ENCODE data around the gene SPACA5. TPM values are rescaled to one million over a fixed set of nuclear protein-coding genes. Genes with fewer than 3 reads are reported as not detected.
"Not testable (repeated sequence)": the region's sequence is repeated elsewhere in the genome, so short reads cannot be mapped to it uniquely, and the experiment has no call there.

The SPACA5 gene
- total RNA-seq, 1 donor = not detected

DNA sequence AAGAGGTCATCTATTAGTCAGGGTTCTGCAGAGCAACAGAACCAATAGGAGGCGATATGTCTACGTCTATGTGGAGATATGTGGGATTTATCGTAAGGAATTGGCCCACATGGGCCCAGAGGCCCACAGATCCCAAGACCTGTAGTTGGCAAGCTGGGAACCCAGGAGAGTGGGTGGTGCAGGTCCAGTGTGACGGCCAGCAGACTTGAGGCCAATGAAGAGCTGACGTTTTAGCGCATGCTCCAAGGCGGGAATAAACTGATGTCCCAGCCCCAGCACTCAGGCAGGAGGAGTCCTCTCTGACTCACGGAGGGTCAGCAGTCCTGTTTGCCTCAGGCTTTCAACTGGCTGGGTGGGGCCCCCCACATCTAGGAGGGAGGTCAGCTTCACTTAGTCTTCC, 21.3 kb downstream of the SPACA5 start:
- Histone ChIP-seq H3K27ac (ENCODE audit: low read depth, low read length) (no peak overlapping the region), H4K20me1 (ENCODE audit: insufficient read depth, low read length) (no peaks in the 10 kb centered on the region), H3K4me2 (ENCODE audit: insufficient read depth, low read length) (no peak overlapping the region), H3K36me3 (ENCODE audit: insufficient read depth, low read length) (no peaks in the 10 kb centered on the region), H3K9me3 (ENCODE audit: low read depth, low read length) (no peaks in the 10 kb centered on the region), H3K27me3 (ENCODE audit: insufficient read depth, low read length) (no peaks in the 10 kb centered on the region), H3K4me3 (ENCODE audit: insufficient read depth, low read length) (no peak overlapping the region), H3K4me1 (ENCODE audit: insufficient read depth, low read length) (no peaks in the 10 kb centered on the region), H3K79me2 (ENCODE audit: insufficient read depth, low read length) (no peaks in the 10 kb centered on the region), H2AFZ (ENCODE audit: low read length) (no peak overlapping the region)
- TF ChIP-seq, protein P1, sequence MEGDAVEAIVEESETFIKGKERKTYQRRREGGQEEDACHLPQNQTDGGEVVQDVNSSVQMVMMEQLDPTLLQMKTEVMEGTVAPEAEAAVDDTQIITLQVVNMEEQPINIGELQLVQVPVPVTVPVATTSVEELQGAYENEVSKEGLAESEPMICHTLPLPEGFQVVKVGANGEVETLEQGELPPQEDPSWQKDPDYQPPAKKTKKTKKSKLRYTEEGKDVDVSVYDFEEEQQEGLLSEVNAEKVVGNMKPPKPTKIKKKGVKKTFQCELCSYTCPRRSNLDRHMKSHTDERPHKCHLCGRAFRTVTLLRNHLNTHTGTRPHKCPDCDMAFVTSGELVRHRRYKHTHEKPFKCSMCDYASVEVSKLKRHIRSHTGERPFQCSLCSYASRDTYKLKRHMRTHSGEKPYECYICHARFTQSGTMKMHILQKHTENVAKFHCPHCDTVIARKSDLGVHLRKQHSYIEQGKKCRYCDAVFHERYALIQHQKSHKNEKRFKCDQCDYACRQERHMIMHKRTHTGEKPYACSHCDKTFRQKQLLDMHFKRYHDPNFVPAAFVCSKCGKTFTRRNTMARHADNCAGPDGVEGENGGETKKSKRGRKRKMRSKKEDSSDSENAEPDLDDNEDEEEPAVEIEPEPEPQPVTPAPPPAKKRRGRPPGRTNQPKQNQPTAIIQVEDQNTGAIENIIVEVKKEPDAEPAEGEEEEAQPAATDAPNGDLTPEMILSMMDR (IDR thresholded peaks at IDR 0.05; ENCODE audit: extremely low read depth, low read depth, low read length) = no peak
- no peak for DNase-seq (ENCODE audit: insufficient read length, low spot score, missing footprints)

DNA sequence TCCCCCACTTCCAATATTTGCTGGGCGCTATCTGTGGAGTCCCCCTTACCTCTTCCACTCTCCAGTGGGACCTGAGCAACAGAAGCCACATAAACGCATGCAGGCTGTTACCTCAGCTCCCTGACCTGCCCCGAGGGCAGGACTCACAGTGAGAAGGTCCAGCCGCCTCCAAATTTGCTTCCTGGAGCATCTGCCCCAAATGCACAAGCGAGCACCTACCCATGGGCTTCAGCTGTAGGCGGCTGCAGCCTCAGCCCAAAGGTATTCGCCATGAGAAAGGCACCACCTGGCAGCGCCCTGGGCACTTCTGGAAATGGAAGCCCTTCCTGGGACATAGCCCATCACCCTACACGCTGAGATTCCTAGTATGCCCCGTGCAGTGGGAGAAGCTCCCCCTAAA, 23.4 kb downstream of the SPACA5 start:
- no peak overlapping the region for H2AFZ ChIP-seq (ENCODE audit: low read length)
- TF ChIP-seq, protein P1 (IDR thresholded peaks at IDR 0.05; ENCODE audit: extremely low read depth, low read depth, low read length) = no peak
- no peaks in the 10 kb centered on the region for H3K27me3 ChIP-seq (ENCODE audit: insufficient read depth, low read length)
- no peak overlapping the region for H3K4me2 ChIP-seq (ENCODE audit: insufficient read depth, low read length)
- H3K79me2 ChIP-seq (ENCODE audit: insufficient read depth, low read length) = no peaks in the 10 kb centered on the region
- DNase-seq (ENCODE audit: insufficient read length, low spot score, missing footprints) = no peak
- no peaks in the 10 kb centered on the region for H3K9me3 ChIP-seq (ENCODE audit: low read depth, low read length)
- no peaks in the 10 kb centered on the region for H4K20me1 ChIP-seq (ENCODE audit: insufficient read depth, low read length)
- no peaks in the 10 kb centered on the region for H3K36me3 ChIP-seq (ENCODE audit: insufficient read depth, low read length)
- H3K27ac ChIP-seq (ENCODE audit: low read depth, low read length) = no peak overlapping the region
- H3K4me3 ChIP-seq (ENCODE audit: insufficient read depth, low read length) = no peak overlapping the region
- no peaks in the 10 kb centered on the region for H3K4me1 ChIP-seq (ENCODE audit: insufficient read depth, low read length)

DNA sequence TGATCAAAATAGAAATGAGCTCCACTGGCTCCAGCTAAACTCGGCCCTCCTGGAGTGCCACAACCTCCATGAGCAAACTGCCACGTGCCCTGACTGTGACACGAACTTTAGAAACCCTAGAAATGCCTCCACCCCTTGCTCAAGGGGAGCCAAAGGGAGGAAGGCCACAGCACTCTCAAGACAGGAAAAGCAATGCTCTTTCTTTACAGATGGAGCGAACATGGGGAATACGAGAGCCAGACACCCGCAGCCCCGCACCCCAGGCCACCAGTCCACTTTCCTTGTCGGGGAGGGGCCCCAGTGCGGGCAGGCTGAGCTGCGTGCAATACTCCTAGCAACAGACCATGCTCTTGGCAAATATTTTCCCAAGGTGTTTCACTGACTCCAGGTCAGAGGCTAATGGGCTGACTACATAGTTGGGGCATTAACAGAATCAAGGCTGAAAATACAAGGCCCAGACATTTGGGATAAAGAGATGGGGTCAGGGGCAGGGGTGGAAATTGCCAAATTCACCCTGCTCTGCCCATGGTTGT, 23.9 kb downstream of the SPACA5 start:
- not testable (repeated sequence) for H3K4me1 ChIP-seq (ENCODE audit: insufficient read depth, low read length); H3K27me3 ChIP-seq (ENCODE audit: insufficient read depth, low read length); H3K79me2 ChIP-seq (ENCODE audit: insufficient read depth, low read length); H3K4me3 ChIP-seq (ENCODE audit: insufficient read depth, low read length); H4K20me1 ChIP-seq (ENCODE audit: insufficient read depth, low read length); H2AFZ ChIP-seq (ENCODE audit: low read length); H3K36me3 ChIP-seq (ENCODE audit: insufficient read depth, low read length); H3K4me2 ChIP-seq (ENCODE audit: insufficient read depth, low read length); H3K9me3 ChIP-seq (ENCODE audit: low read depth, low read length); H3K27ac ChIP-seq (ENCODE audit: low read depth, low read length)
- DNase-seq (ENCODE audit: insufficient read length, low spot score, missing footprints) = peak; percentile 6

DNA sequence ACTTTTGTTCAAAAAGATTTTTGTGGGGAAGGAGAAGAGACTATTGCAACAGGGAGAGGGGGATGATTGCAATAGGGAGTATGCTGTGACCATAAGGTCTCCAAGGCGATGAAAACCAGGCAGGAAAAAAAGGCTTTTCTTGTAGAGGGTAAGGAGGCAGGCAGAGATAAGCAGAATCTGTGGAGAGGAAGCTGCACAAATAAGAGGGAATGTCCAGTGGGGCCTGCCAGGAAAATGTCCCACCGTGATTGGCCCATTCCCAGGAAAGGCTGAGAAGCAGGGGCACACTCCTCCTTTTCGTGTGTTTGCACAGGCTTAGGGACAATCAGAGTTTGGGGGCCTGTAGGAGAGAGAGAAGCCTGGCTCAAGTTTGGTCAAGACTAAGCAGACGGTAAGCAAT, 29.1 kb downstream of the SPACA5 start:
- no peaks in the 10 kb centered on the region for H4K20me1 ChIP-seq (ENCODE audit: insufficient read depth, low read length)
- H3K36me3 ChIP-seq (ENCODE audit: insufficient read depth, low read length) = no peaks in the 10 kb centered on the region
- no peaks in the 10 kb centered on the region for H3K9me3 ChIP-seq (ENCODE audit: low read depth, low read length)
- TF ChIP-seq, protein P1 (IDR thresholded peaks at IDR 0.05; ENCODE audit: extremely low read depth, low read depth, low read length) = no peak
- H3K27ac ChIP-seq (ENCODE audit: low read depth, low read length) = no peak overlapping the region
- no peak overlapping the region for H3K4me3 ChIP-seq (ENCODE audit: insufficient read depth, low read length)
- peak; percentile 15 for DNase-seq (ENCODE audit: insufficient read length, low spot score, missing footprints)
- H2AFZ ChIP-seq (ENCODE audit: low read length) = no peak overlapping the region
- no peaks in the 10 kb centered on the region for H3K79me2 ChIP-seq (ENCODE audit: insufficient read depth, low read length)
- H3K27me3 ChIP-seq (ENCODE audit: insufficient read depth, low read length) = no peaks in the 10 kb centered on the region
- no peaks in the 10 kb centered on the region for H3K4me1 ChIP-seq (ENCODE audit: insufficient read depth, low read length)
- no peak overlapping the region for H3K4me2 ChIP-seq (ENCODE audit: insufficient read depth, low read length)

All from osteoblast (primary cell).